H1 (cell line): ENCODE measurements around the gene PCNX1. TPM values are rescaled to one million over a fixed set of nuclear protein-coding genes. Genes with fewer than 3 reads are reported as not detected.

Experiments
- ATF3 ChIP-seq: IDR thresholded peaks from 2 replicates; pipeline ENCODE4 v1.6.1; 2011; ENCODE audit warnings: low read depth, mild to moderate bottlenecking, low read length; ENCODE audit not compliant: insufficient read depth
- CHD1 ChIP-seq: IDR thresholded peaks from 2 replicates; pipeline ENCODE4 v1.6.1; 2012; ENCODE audit warnings: low read depth, low read length, improper control_type of control experiment
- GTF2F1 ChIP-seq: IDR thresholded peaks from 2 replicates; pipeline ENCODE4 v1.6.1; 2012; ENCODE audit warnings: low read depth, low read length, improper control_type of control experiment, borderline replicate concordance
- RAD21 ChIP-seq, 2 experiments: IDR thresholded peaks in 1 of 2; conservative IDR thresholded peaks in 1 of 2; 2 replicates each; pipeline ENCODE4 v1.6.1; 2011; ENCODE audit warnings: low read depth in 2 of 2, low read length in 2 of 2, improper control_type of control experiment in 1 of 2, inconsistent platforms in 1 of 2, mild to moderate bottlenecking in 1 of 2, moderate library complexity in 1 of 2
- RNF2 ChIP-seq: fragments of 200-900, 300-1000 bp; sonication (generic); IDR thresholded peaks from 2 replicates; pipeline ENCODE4 v1.7.1; 2016; ENCODE audit warnings: borderline replicate concordance, low read depth, mild to moderate bottlenecking, antibody characterized with exemption, low read length; ENCODE audit not compliant: poor library complexity, severe bottlenecking; ENCODE audit errors: missing control alignments
- polyA plus RNA-seq, 7 experiments: library from polyadenylated mRNA; depleted of rRNA in 3 of 7; stranded (reverse) in 5 of 7; unstranded in 2 of 7; fragments of >200 nt in 5 of 7; fragments of 200-250 nt in 2 of 7; gene quantifications; 1 replicate in 5 of 7; 2 replicates in 1 of 7; 4 replicates in 1 of 7; pipeline versions ENCODE4 v1.2.1 to v1.2.3, GENCODE V29; 2011 to 2013; ENCODE audit warnings: missing spikeins in 2 of 7, mixed read lengths in 2 of 7
- total RNA-seq: library from RNA; stranded (reverse); fragmentation: NEBNext Ultra II Directional; extraction: Animal tissue kit (Norgen Biotek cat#: 25700); gene quantifications from 2 replicates; pipeline ENCODE4 v1.2.1, GENCODE V29; 2021
- TF ChIP-seq, protein P1 (sequence below): fragments of 300-600 bp; sonication (generic); IDR thresholded peaks from 2 replicates; pipeline ENCODE4 v1.7.1; 2012; ENCODE audit warnings: low read length, moderate library complexity, mild to moderate bottlenecking, inconsistent platforms; ENCODE audit not compliant: insufficient replicate concordance
- TF ChIP-seq, protein P2 (sequence below): IDR thresholded peaks from 2 replicates; pipeline ENCODE4 v1.6.1; 2012; ENCODE audit warnings: inconsistent platforms

The PCNX1 gene
- total and polyA plus RNA-seq, 2 of the 8 experiments (the other 6 are each of a cell fraction or from before 2014, with no cell fraction given), result 37.7 to 53.2 TPM

GRCh38 chr14:71029236-71029781 is 122.0 kb downstream of the PCNX1 start (continued):
- TF ChIP-seq, protein P1, sequence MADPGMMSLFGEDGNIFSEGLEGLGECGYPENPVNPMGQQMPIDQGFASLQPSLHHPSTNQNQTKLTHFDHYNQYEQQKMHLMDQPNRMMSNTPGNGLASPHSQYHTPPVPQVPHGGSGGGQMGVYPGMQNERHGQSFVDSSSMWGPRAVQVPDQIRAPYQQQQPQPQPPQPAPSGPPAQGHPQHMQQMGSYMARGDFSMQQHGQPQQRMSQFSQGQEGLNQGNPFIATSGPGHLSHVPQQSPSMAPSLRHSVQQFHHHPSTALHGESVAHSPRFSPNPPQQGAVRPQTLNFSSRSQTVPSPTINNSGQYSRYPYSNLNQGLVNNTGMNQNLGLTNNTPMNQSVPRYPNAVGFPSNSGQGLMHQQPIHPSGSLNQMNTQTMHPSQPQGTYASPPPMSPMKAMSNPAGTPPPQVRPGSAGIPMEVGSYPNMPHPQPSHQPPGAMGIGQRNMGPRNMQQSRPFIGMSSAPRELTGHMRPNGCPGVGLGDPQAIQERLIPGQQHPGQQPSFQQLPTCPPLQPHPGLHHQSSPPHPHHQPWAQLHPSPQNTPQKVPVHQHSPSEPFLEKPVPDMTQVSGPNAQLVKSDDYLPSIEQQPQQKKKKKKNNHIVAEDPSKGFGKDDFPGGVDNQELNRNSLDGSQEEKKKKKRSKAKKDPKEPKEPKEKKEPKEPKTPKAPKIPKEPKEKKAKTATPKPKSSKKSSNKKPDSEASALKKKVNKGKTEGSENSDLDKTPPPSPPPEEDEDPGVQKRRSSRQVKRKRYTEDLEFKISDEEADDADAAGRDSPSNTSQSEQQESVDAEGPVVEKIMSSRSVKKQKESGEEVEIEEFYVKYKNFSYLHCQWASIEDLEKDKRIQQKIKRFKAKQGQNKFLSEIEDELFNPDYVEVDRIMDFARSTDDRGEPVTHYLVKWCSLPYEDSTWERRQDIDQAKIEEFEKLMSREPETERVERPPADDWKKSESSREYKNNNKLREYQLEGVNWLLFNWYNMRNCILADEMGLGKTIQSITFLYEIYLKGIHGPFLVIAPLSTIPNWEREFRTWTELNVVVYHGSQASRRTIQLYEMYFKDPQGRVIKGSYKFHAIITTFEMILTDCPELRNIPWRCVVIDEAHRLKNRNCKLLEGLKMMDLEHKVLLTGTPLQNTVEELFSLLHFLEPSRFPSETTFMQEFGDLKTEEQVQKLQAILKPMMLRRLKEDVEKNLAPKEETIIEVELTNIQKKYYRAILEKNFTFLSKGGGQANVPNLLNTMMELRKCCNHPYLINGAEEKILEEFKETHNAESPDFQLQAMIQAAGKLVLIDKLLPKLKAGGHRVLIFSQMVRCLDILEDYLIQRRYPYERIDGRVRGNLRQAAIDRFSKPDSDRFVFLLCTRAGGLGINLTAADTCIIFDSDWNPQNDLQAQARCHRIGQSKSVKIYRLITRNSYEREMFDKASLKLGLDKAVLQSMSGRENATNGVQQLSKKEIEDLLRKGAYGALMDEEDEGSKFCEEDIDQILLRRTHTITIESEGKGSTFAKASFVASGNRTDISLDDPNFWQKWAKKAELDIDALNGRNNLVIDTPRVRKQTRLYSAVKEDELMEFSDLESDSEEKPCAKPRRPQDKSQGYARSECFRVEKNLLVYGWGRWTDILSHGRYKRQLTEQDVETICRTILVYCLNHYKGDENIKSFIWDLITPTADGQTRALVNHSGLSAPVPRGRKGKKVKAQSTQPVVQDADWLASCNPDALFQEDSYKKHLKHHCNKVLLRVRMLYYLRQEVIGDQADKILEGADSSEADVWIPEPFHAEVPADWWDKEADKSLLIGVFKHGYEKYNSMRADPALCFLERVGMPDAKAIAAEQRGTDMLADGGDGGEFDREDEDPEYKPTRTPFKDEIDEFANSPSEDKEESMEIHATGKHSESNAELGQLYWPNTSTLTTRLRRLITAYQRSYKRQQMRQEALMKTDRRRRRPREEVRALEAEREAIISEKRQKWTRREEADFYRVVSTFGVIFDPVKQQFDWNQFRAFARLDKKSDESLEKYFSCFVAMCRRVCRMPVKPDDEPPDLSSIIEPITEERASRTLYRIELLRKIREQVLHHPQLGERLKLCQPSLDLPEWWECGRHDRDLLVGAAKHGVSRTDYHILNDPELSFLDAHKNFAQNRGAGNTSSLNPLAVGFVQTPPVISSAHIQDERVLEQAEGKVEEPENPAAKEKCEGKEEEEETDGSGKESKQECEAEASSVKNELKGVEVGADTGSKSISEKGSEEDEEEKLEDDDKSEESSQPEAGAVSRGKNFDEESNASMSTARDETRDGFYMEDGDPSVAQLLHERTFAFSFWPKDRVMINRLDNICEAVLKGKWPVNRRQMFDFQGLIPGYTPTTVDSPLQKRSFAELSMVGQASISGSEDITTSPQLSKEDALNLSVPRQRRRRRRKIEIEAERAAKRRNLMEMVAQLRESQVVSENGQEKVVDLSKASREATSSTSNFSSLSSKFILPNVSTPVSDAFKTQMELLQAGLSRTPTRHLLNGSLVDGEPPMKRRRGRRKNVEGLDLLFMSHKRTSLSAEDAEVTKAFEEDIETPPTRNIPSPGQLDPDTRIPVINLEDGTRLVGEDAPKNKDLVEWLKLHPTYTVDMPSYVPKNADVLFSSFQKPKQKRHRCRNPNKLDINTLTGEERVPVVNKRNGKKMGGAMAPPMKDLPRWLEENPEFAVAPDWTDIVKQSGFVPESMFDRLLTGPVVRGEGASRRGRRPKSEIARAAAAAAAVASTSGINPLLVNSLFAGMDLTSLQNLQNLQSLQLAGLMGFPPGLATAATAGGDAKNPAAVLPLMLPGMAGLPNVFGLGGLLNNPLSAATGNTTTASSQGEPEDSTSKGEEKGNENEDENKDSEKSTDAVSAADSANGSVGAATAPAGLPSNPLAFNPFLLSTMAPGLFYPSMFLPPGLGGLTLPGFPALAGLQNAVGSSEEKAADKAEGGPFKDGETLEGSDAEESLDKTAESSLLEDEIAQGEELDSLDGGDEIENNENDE, result no peak
- TF ChIP-seq ATF3, result no peak
- TF ChIP-seq CHD1, result no peak
- TF ChIP-seq, protein P2, sequence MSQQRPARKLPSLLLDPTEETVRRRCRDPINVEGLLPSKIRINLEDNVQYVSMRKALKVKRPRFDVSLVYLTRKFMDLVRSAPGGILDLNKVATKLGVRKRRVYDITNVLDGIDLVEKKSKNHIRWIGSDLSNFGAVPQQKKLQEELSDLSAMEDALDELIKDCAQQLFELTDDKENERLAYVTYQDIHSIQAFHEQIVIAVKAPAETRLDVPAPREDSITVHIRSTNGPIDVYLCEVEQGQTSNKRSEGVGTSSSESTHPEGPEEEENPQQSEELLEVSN, result no peak
- no peak for TF ChIP-seq RNF2
- TF ChIP-seq GTF2F1, result no peak
- no peak for TF ChIP-seq RAD21 (IDR thresholded peaks at IDR 0.05 in 1 of 2, conservative IDR thresholded peaks at IDR 0.05 in 1 of 2; ENCODE audit: low read depth in 2 of 2, low read length in 2 of 2)
